ENCODE data around the gene BRD9.
A peak's percentile ranks its signal among the peaks of the same experiment; 100 is the strongest.

Gene BRD9

DNA sequence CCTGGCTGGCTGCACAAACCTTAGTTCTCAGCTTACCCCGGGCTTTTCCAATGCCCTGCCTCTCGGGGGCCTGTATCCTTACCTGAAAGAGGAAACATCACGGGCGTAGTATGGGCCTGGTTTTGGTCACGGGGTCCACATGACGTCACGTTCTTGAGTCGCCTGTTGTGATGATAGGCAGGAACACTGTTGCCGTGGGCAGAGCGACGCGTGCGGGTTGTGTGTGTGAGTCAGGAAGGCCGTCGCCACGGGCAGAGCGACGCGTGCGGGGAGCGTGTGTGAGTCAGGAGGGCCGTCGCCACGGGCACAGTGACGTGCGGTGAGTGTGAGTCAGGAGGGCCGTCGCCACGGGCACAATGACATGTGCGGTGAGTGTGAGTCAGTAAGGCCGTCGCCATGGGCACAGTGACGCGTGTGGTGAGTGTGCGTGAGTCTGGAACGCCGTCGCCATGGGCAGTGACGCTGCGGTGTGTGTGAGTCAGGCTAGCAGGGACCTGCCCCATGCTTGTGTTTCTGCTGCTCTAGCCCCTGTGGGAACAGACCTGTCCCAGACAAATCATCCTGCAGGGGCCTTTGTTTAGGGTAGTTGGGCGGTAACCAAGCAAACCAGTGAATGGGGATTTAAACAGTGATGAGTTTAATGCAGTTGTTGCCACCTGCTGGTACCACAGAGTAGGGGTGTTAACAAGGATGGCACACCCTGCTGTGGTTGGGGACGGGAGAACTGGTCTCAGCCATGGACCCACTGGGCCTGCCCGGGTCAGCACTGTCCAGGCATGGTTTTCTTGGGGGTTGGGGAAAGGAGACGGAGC, 19.9 kb upstream of the BRD9 start:
- Histone ChIP-seq H3K9me3 (ENCODE audit: low read length) (no peaks in the 10 kb centered on the region), H3K79me2 (ENCODE audit: insufficient read depth, low read length) (no peaks in the 10 kb centered on the region), H2AFZ (ENCODE audit: low read length) (no peak overlapping the region), H3F3A (ENCODE audit: insufficient read depth, low read length) (no peaks in the 10 kb centered on the region), H3K4me2 (ENCODE audit: low read length) (no peak overlapping the region), H3K9ac (ENCODE audit: low read length) (no peak overlapping the region), H4K20me1 (ENCODE audit: insufficient read depth, low read length) (no peaks in the 10 kb centered on the region), H3K27ac (ENCODE audit: low read depth, low read length, poor library complexity, severe bottlenecking) (no peak overlapping the region), H3K4me1 (ENCODE audit: insufficient read depth, low read length, severe bottlenecking) (no peaks in the 10 kb centered on the region), H3K9me2 (ENCODE audit: low read depth, low read length) (no peaks in the 10 kb centered on the region), H3K27me3 (ENCODE audit: insufficient read depth, low read length) (no peaks in the 10 kb centered on the region), H3K4me3 (ENCODE audit: low read depth, low read length, poor library complexity, severe bottlenecking) (no peak overlapping the region), H3K36me3 (ENCODE audit: insufficient read depth, low read length) (peaks cover 83% of the 10 kb centered on the region)
- TF ChIP-seq, protein P1, sequence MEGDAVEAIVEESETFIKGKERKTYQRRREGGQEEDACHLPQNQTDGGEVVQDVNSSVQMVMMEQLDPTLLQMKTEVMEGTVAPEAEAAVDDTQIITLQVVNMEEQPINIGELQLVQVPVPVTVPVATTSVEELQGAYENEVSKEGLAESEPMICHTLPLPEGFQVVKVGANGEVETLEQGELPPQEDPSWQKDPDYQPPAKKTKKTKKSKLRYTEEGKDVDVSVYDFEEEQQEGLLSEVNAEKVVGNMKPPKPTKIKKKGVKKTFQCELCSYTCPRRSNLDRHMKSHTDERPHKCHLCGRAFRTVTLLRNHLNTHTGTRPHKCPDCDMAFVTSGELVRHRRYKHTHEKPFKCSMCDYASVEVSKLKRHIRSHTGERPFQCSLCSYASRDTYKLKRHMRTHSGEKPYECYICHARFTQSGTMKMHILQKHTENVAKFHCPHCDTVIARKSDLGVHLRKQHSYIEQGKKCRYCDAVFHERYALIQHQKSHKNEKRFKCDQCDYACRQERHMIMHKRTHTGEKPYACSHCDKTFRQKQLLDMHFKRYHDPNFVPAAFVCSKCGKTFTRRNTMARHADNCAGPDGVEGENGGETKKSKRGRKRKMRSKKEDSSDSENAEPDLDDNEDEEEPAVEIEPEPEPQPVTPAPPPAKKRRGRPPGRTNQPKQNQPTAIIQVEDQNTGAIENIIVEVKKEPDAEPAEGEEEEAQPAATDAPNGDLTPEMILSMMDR (IDR thresholded peaks at IDR 0.05; ENCODE audit: low read length), result peak; percentile 13; the same call in 1 of the 2 replicates
- no peak for TF ChIP-seq EZH2 (IDR thresholded peaks at IDR 0.05; ENCODE audit: borderline replicate concordance, low read length)

DNA sequence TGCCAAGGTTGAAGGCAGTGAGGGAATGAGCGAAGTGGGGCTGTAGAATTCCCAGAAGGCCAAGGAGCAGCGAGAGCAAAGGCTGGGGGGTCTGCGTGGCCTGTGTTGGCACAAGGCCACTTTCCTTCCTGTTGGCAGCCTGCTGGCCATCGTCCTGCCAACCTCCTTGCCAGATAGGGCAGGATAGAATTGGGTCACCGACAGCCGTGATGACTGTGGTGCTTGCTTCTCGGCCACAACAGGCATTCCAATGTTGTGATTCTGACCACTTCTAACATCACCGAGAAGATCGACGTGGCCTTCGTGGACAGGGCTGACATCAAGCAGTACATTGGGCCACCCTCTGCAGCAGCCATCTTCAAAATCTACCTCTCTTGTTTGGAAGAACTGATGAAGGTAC, 19.0 kb upstream of the BRD9 start:
- H3K27me3 ChIP-seq (ENCODE audit: insufficient read depth, low read length), result no peaks in the 10 kb centered on the region
- TF ChIP-seq, protein P1 (IDR thresholded peaks at IDR 0.05; ENCODE audit: low read length), result no peak
- no peak for TF ChIP-seq EZH2 (IDR thresholded peaks at IDR 0.05; ENCODE audit: borderline replicate concordance, low read length)
- no peaks in the 10 kb centered on the region for H3K9me2 ChIP-seq (ENCODE audit: low read depth, low read length)
- no peak overlapping the region for H3K27ac ChIP-seq (ENCODE audit: low read depth, low read length, poor library complexity, severe bottlenecking)
- no peak overlapping the region for H3K4me3 ChIP-seq (ENCODE audit: low read depth, low read length, poor library complexity, severe bottlenecking)
- H2AFZ ChIP-seq (ENCODE audit: low read length), result no peak overlapping the region
- H3F3A ChIP-seq (ENCODE audit: insufficient read depth, low read length), result no peaks in the 10 kb centered on the region
- no peaks in the 10 kb centered on the region for H4K20me1 ChIP-seq (ENCODE audit: insufficient read depth, low read length)
- no peaks in the 10 kb centered on the region for H3K79me2 ChIP-seq (ENCODE audit: insufficient read depth, low read length)
- no peak overlapping the region for H3K9ac ChIP-seq (ENCODE audit: low read length)
- H3K9me3 ChIP-seq (ENCODE audit: low read length), result no peaks in the 10 kb centered on the region
- H3K4me2 ChIP-seq (ENCODE audit: low read length), result no peak overlapping the region
- peaks cover 81% of the 10 kb centered on the region for H3K36me3 ChIP-seq (ENCODE audit: insufficient read depth, low read length)
- H3K4me1 ChIP-seq (ENCODE audit: insufficient read depth, low read length, severe bottlenecking), result no peaks in the 10 kb centered on the region

DNA sequence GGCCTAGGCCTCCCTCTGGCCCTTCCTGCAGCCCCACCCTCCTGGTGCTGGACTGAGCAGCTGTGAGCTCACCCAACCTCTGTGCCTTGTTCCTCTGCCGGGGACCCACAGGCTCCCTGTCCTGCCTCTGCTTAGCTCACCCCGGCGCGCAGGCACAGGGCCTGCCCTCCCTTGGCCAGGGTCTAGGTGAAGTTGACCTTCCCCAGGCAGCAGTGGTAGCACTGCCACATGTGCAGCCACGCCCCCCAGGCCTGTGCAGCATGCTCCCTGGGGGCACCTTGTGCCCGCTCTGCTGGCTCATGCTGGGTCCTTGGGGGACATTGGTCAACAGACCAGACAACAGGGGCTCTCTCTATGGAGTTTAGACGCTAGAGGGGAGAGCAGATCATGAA, 18.2 kb upstream of the BRD9 start:
- Histone ChIP-seq H3K9me3 (ENCODE audit: low read length) (no peaks in the 10 kb centered on the region), H3K9me2 (ENCODE audit: low read depth, low read length) (no peaks in the 10 kb centered on the region), H4K20me1 (ENCODE audit: insufficient read depth, low read length) (no peaks in the 10 kb centered on the region), H3F3A (ENCODE audit: insufficient read depth, low read length) (no peaks in the 10 kb centered on the region), H3K27me3 (ENCODE audit: insufficient read depth, low read length) (no peaks in the 10 kb centered on the region), H3K9ac (ENCODE audit: low read length) (no peak overlapping the region), H2AFZ (ENCODE audit: low read length) (no peak overlapping the region), H3K79me2 (ENCODE audit: insufficient read depth, low read length) (no peaks in the 10 kb centered on the region), H3K27ac (ENCODE audit: low read depth, low read length, poor library complexity, severe bottlenecking) (no peak overlapping the region), H3K4me1 (ENCODE audit: insufficient read depth, low read length, severe bottlenecking) (no peaks in the 10 kb centered on the region), H3K4me2 (ENCODE audit: low read length) (no peak overlapping the region), H3K4me3 (ENCODE audit: low read depth, low read length, poor library complexity, severe bottlenecking) (no peak overlapping the region), H3K36me3 (ENCODE audit: insufficient read depth, low read length) (peaks cover 84% of the 10 kb centered on the region)
- TF ChIP-seq, protein P1 (IDR thresholded peaks at IDR 0.05; ENCODE audit: low read length), result no peak
- no peak for TF ChIP-seq EZH2 (IDR thresholded peaks at IDR 0.05; ENCODE audit: borderline replicate concordance, low read length)
